Measurements from ENCODE around the gene BEAN1. TPM values are rescaled to one million over a fixed set of nuclear protein-coding genes. Genes with fewer than 3 reads are reported as not detected.
"Not testable (repeated sequence)": the region's sequence is repeated elsewhere in the genome, so short reads cannot be mapped to it uniquely, and the experiment has no call there.

BEAN1 gene
- total RNA-seq, 1 donor from 2014 or later = 0.92 TPM

- ATAC-seq = no peak
Measured at GRCh38 chr16:66510298-66510697, 83.2 kb downstream of the BEAN1 start.

GRCh38 chr16:66510711-66511601 is 83.9 kb downstream of the BEAN1 start:
- no peak for ATAC-seq

GRCh38 chr16:66511602-66512271 is 84.6 kb downstream of the BEAN1 start:
- peak; percentile 63 for ATAC-seq

GRCh38 chr16:66512272-66513110 is 85.4 kb downstream of the BEAN1 start:
- no peak for ATAC-seq

- ATAC-seq = peak; percentile 60
Measured at GRCh38 chr16:66513111-66513723, 86.1 kb downstream of the BEAN1 start.

GRCh38 chr16:66514391-66514790 is 87.3 kb downstream of the BEAN1 start:
- not testable (repeated sequence) for ATAC-seq

- ATAC-seq = not testable (repeated sequence)
Measured at GRCh38 chr16:66514980-66515595, 88.0 kb downstream of the BEAN1 start.

- no peak for ATAC-seq
Measured at GRCh38 chr16:66515596-66516508, 88.8 kb downstream of the BEAN1 start.

- ATAC-seq = no peak
Measured at GRCh38 chr16:66516509-66516807, 89.4 kb downstream of the BEAN1 start.

- ATAC-seq = peak; percentile 91
Measured at GRCh38 chr16:66516808-66517585, 89.9 kb downstream of the BEAN1 start.

GRCh38 chr16:66517586-66518263 is 90.6 kb downstream of the BEAN1 start:
- no peak for ATAC-seq

GRCh38 chr16:66519482-66520373 is 92.6 kb downstream of the BEAN1 start:
- no peak for ATAC-seq

- no peak for ATAC-seq
Measured at GRCh38 chr16:66520406-66521170, 93.5 kb downstream of the BEAN1 start.

- no peak for ATAC-seq
Measured at GRCh38 chr16:66521252-66521713, 94.2 kb downstream of the BEAN1 start.

- ATAC-seq = peak; percentile 80
Measured at GRCh38 chr16:66521951-66522771, 95.1 kb downstream of the BEAN1 start.

- no peak for ATAC-seq
Measured at GRCh38 chr16:66522816-66523590, 95.9 kb downstream of the BEAN1 start.

Measured in esophagus mucosa (tissue), 1 donor.